Myometrial cell (primary cell): ENCODE measurements around the gene DUSP28. TPM values are rescaled to one million over a fixed set of nuclear protein-coding genes. Genes with fewer than 3 reads are reported as not detected.

Experiments used
- total RNA-seq: library from RNA; depleted of rRNA; stranded (reverse); fragments of >200 nt; gene quantifications from 2 replicates; pipeline ENCODE4 v1.2.3, GENCODE V29; 2015

DUSP28 gene
- 1.9 and 7.2 TPM in 2 replicates for total RNA-seq

GRCh38 chr2:240560084-240560479, at the start of gene DUSP28:
Gene DUSP28, plus strand, starts transcription at chr2:240560357. Its CDS starts 328 bp downstream, at chr2:240560685.

GRCh38 chr2:240557808-240558207, 2.3 kb upstream of the DUSP28 start, which contains the start of gene ANKMY1:
Gene ANKMY1, minus strand, starts transcription at chr2:240557988. Its CDS starts 653 bp downstream, at chr2:240557335.

GRCh38 chr2:240567872-240568677, 7.9 kb downstream of the DUSP28 start, which contains the start of gene RNPEPL1:
Gene RNPEPL1, plus strand, starts transcription at chr2:240568484. Its CDS starts 103 bp downstream, at chr2:240568587.

GRCh38 chr2:240586198-240586918, 26.2 kb downstream of the DUSP28 start, which contains the start of gene CAPN10:
Gene CAPN10, plus strand, starts transcription at chr2:240586734. Its CDS starts 178 bp downstream, at chr2:240586912.

Other genes starting within 250 kb of the DUSP28 start
- gene GPC1, start 124.7 kb upstream of the DUSP28 start, total RNA-seq: 137 and 142 TPM in 2 replicates
- gene ANKMY1, start 2.4 kb upstream of the DUSP28 start, total RNA-seq: 5.0 and 6.9 TPM in 2 replicates
- gene RNPEPL1, start 8.1 kb downstream of the DUSP28 start, total RNA-seq: 12.1 and 18.3 TPM in 2 replicates
- 18.5 and 20.4 TPM in 2 replicates for gene CAPN10, start 26.4 kb downstream of the DUSP28 start, total RNA-seq
- gene GPR35, start 65.1 kb downstream of the DUSP28 start, total RNA-seq: not detected in 2 replicates
- gene AQP12B, start 122.5 kb downstream of the DUSP28 start, total RNA-seq: not detected in 2 replicates
- gene AQP12A, start 131.5 kb downstream of the DUSP28 start, total RNA-seq: not detected in 2 replicates